A673 (cell line): ENCODE results near the gene P3R3URF.

Experiments
- EZH2 ChIP-seq: fragments of 200-600 bp; sonication (generic); IDR thresholded peaks from 2 replicates; pipeline ENCODE4 v1.6.1; 2017; ENCODE audit warnings: borderline replicate concordance, low read depth, mild to moderate bottlenecking, mixed read lengths, antibody characterized with exemption, low read length; ENCODE audit not compliant: poor library complexity, severe bottlenecking
- TF ChIP-seq, protein P1 (sequence below): fragments of 300-800, 200-600 bp; sonication (generic); conservative IDR thresholded peaks from 2 replicates; pipeline ENCODE4 v1.5.1; 2017; ENCODE audit warnings: low read depth, mild to moderate bottlenecking, antibody characterized with exemption, low read length, moderate library complexity, mixed read lengths

DNA sequence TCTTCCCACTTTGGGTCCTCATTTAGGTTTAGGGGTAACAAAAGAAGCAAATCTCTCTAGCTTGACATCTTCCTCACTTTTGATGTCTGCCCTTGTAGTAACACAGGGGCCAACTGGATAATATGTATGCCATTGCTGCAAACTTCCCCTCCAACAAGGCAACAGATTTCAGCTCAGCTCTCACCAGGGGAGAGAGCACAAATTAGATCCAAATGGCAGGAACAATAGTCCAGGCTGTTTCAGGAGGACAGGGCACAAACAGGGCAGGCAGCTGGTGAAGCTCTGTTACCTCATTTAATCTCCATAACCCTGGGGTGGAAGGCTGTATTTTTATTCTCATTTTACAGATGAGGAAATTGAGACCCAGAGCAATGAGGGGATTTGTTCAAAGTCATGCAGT lies 39.6 kb downstream of the P3R3URF start:
- TF ChIP-seq, protein P1, sequence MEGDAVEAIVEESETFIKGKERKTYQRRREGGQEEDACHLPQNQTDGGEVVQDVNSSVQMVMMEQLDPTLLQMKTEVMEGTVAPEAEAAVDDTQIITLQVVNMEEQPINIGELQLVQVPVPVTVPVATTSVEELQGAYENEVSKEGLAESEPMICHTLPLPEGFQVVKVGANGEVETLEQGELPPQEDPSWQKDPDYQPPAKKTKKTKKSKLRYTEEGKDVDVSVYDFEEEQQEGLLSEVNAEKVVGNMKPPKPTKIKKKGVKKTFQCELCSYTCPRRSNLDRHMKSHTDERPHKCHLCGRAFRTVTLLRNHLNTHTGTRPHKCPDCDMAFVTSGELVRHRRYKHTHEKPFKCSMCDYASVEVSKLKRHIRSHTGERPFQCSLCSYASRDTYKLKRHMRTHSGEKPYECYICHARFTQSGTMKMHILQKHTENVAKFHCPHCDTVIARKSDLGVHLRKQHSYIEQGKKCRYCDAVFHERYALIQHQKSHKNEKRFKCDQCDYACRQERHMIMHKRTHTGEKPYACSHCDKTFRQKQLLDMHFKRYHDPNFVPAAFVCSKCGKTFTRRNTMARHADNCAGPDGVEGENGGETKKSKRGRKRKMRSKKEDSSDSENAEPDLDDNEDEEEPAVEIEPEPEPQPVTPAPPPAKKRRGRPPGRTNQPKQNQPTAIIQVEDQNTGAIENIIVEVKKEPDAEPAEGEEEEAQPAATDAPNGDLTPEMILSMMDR: no peak
- no peak for TF ChIP-seq EZH2
